GM12878 (cell line): ENCODE data around the gene CEP131. TPM values are rescaled to one million over a fixed set of nuclear protein-coding genes. Genes with fewer than 3 reads are reported as not detected.

Experiments used
- ATAC-seq: fragments of 200-7000 bp; cut with Tn5 transposase; 3 replicates; pipeline ENCODE4 v1.9.1; 2020; ENCODE audit warnings: mild to moderate bottlenecking, moderate library complexity
- BruUV-seq: library from RNA; stranded (reverse); fragments of 400-500 nt; replicated peaks from 2 replicates; lab custom pipeline; 2021; lab: Mats Ljungman, UMichigan
- CTCF ChIA-PET: fragments of 300-600 bp; sonication (Branson Sonifier 250); formaldehyde crosslinking; extraction: SDS; loops from one replicate; lab custom pipeline; 2021; ENCODE audit warnings: inconsistent platforms; lab: Yijun Ruan, JAX
- POLR2A ChIA-PET: fragments of 350-600 bp; formaldehyde crosslinking; extraction: SDS; loops from one replicate; lab custom pipeline; 2021; ENCODE audit warnings: inconsistent platforms; lab: Charles Lee
- RAD21 ChIA-PET: fragments of 300-600 bp; sonication (Branson Sonifier 250); formaldehyde crosslinking; loops from one replicate; lab custom pipeline; 2023; ENCODE audit warnings: antibody characterized with exemption; ENCODE audit not compliant: unreplicated experiment; lab: Charles Lee
- SMC1A ChIA-PET: fragments of 300-600 bp; sonication (Branson Sonifier 250); formaldehyde crosslinking; loops from one replicate; lab custom pipeline; 2023; ENCODE audit not compliant: unreplicated experiment, uncharacterized antibody; lab: Charles Lee
- DNase-seq: peaks from one replicate; pipeline ENCODE4 v3.0.0-alpha.2; 2011; ENCODE audit warnings: low read depth, low spot score
- FAIRE-seq: peaks from 3 replicates; lab custom pipeline; 2011; peaks lifted over from hg19 to GRCh38; lab: Jason Lieb, UNC
- H2AFZ ChIP-seq: 2 replicates; pipeline ENCODE4 v1.6.0; 2011; ENCODE audit warnings: low read depth, low read length, control low read depth; ENCODE audit not compliant: control insufficient read depth
- H3K27ac ChIP-seq: 2 replicates; pipeline ENCODE4 v1.5.1; 2011; ENCODE audit warnings: control low read depth; ENCODE audit not compliant: control insufficient read depth, insufficient read depth
- H3K27me3 ChIP-seq, 2 experiments: replicated peaks in 1 of 2; 2 replicates each; pipeline versions ENCODE4 v1.6.0 to v1.6.1; 2011; ENCODE audit warnings: low read length in 1 of 2; ENCODE audit not compliant: control insufficient read depth in 2 of 2, insufficient read depth in 2 of 2
- H3K36me3 ChIP-seq, 2 experiments: 2 replicates each; pipeline ENCODE4 v1.5.1; 2011; ENCODE audit warnings: low read length in 1 of 2; ENCODE audit not compliant: control insufficient read depth in 2 of 2, insufficient read depth in 2 of 2
- H3K4me1 ChIP-seq: 2 replicates; pipeline ENCODE4 v1.6.1; 2011; ENCODE audit warnings: mild to moderate bottlenecking, low read length, moderate library complexity, mixed read lengths; ENCODE audit not compliant: control insufficient read depth, insufficient read depth
- H3K4me2 ChIP-seq: 2 replicates; pipeline ENCODE4 v1.6.0; 2011; ENCODE audit warnings: control low read depth; ENCODE audit not compliant: control insufficient read depth, insufficient read depth
- H3K4me3 ChIP-seq: fragments of 200-600 bp; sonication (generic); 2 replicates; pipeline ENCODE4 v1.5.1; 2016
- H3K79me2 ChIP-seq: 2 replicates; pipeline ENCODE4 v1.6.0; 2011; ENCODE audit warnings: low read length; ENCODE audit not compliant: control insufficient read depth, insufficient read depth
- H3K9ac ChIP-seq: 2 replicates; pipeline ENCODE4 v1.8.0; 2011; ENCODE audit warnings: low read length, control low read depth, mixed read lengths; ENCODE audit not compliant: control insufficient read depth, insufficient read depth
- H3K9me3 ChIP-seq: replicated peaks from 3 replicates; pipeline ENCODE4 v1.5.1; 2011; ENCODE audit warnings: mild to moderate bottlenecking, low read length; ENCODE audit not compliant: control insufficient read depth, insufficient read depth
- H4K20me1 ChIP-seq: 2 replicates; pipeline ENCODE4 v1.6.0; 2011; ENCODE audit not compliant: control insufficient read depth, insufficient read depth
- BACH1 ChIP-seq: fragments of 450-650 bp; IDR thresholded peaks from 2 replicates; pipeline ENCODE4 v1.6.1; 2017; ENCODE audit warnings: mild to moderate bottlenecking, borderline replicate concordance
- CBX3 ChIP-seq: fragments of 200-600 bp; sonication (generic); IDR thresholded peaks from 2 replicates; pipeline ENCODE4 v1.6.1; 2016; ENCODE audit warnings: low read depth, borderline replicate concordance
- CHD4 ChIP-seq: fragments of 200-600 bp; sonication (generic); IDR thresholded peaks from 2 replicates; pipeline ENCODE4 v1.6.1; 2016; ENCODE audit warnings: mild to moderate bottlenecking
- CREB1 ChIP-seq: IDR thresholded peaks from 2 replicates; pipeline ENCODE4 v1.6.1; 2012; ENCODE audit warnings: low read depth, mild to moderate bottlenecking, inconsistent platforms
- E2F4 ChIP-seq: IDR thresholded peaks from 2 replicates; pipeline ENCODE4 v1.6.1; 2012; ENCODE audit warnings: low read depth, low read length, improper control_type of control experiment
- FOXK2 ChIP-seq: fragments of 450-650 bp; IDR thresholded peaks from 2 replicates; pipeline ENCODE4 v1.6.1; 2017; ENCODE audit warnings: mild to moderate bottlenecking, moderate library complexity
- MTA2 ChIP-seq: fragments of 450-650 bp; IDR thresholded peaks from 2 replicates; pipeline ENCODE4 v1.6.1; 2016; ENCODE audit warnings: low read depth, mild to moderate bottlenecking, moderate library complexity
- NR2C2 ChIP-seq: IDR thresholded peaks from 2 replicates; pipeline ENCODE4 v1.6.1; 2011; ENCODE audit warnings: borderline replicate concordance, low read depth; ENCODE audit not compliant: control insufficient read depth, insufficient read length
- RAD51 ChIP-seq: fragments of 450-650 bp; IDR thresholded peaks from 2 replicates; pipeline ENCODE4 v1.6.1; 2016; ENCODE audit warnings: moderate library complexity, mild to moderate bottlenecking, inconsistent platforms
- SIN3A ChIP-seq: IDR thresholded peaks from 2 replicates; pipeline ENCODE4 v1.6.1; 2012; ENCODE audit warnings: low read depth, low read length, improper control_type of control experiment
- SMAD1 ChIP-seq: fragments of 450-650 bp; IDR thresholded peaks from 2 replicates; pipeline ENCODE4 v1.6.1; 2018; ENCODE audit warnings: mild to moderate bottlenecking, low read depth; ENCODE audit not compliant: partially characterized antibody
- SP1 ChIP-seq: IDR thresholded peaks from one replicate; pipeline ENCODE4 v1.6.1; 2011; ENCODE audit warnings: low read depth, low read length
- SREBF1 ChIP-seq: IDR thresholded peaks from 2 replicates; pipeline ENCODE4 v1.6.1; 2012; ENCODE audit warnings: mild to moderate bottlenecking, low read length
- STAT3 ChIP-seq: IDR thresholded peaks from 2 replicates; pipeline ENCODE4 v1.6.1; 2011; ENCODE audit warnings: low read depth, low read length, improper control_type of control experiment
- TBL1XR1 ChIP-seq: IDR thresholded peaks from 2 replicates; pipeline ENCODE4 v1.6.1; 2012; ENCODE audit warnings: low read depth, low read length, improper control_type of control experiment
- TCF3 ChIP-seq: IDR thresholded peaks from 2 replicates; pipeline ENCODE4 v1.6.1; 2012; ENCODE audit warnings: low read depth, mild to moderate bottlenecking, low read length, borderline replicate concordance; ENCODE audit not compliant: insufficient read depth
- WGBS: methylation state at CpG from one replicate; pipeline ENCODE4 v1.1.6; 2016; ENCODE audit warnings: low lambda C conversion rate; ENCODE audit not compliant: insufficient replicate concordance, insufficient coverage; ENCODE audit errors: missing lambda C conversion rate; 5-methylcytosine and 5-hydroxymethylcytosine counted together
- in situ Hi-C: fragments of 300-500 bp; cut with MboI; formaldehyde crosslinking; loops from 9 replicates; pipeline ENCODE4 v1.14.3; 2018; ENCODE audit warnings: mixed read lengths
- intact Hi-C: fragments of 100-400 bp; cut with micrococcal nuclease; formaldehyde crosslinking; loops from one replicate; pipeline ENCODE4 v1.14.2; 2022; ENCODE audit not compliant: unreplicated experiment
- polyA plus RNA-seq, 11 experiments: library from polyadenylated mRNA; depleted of rRNA in 4 of 11; unstranded in 6 of 11; stranded (reverse) in 5 of 11; fragments of >200 nt; fragmentation: Nextera tagmentation in 4 of 11; fragmentation: Illumina TruSeq in 1 of 11; extraction: Ambion mirVana in 4 of 11; extraction: Trizol in 1 of 11; gene quantifications; 1 replicate in 1 of 11; 2 replicates in 10 of 11; pipeline versions ENCODE4 v1.2.1 to v1.2.3, GENCODE V29; 2011 to 2016; ENCODE audit warnings: inconsistent platforms in 2 of 11, missing spikeins in 2 of 11, low read depth in 1 of 11
- total RNA-seq, 4 experiments: library from RNA; depleted of rRNA in 3 of 4; stranded (reverse); fragments of >200 nt in 3 of 4; fragmentation: Illumina TruSeq in 1 of 4; extraction: Trizol in 1 of 4; gene quantifications; 2 replicates each; pipeline versions ENCODE4 v1.2.1 to v1.2.3, GENCODE V29; 2013 to 2021
- TF ChIP-seq, protein P1 (sequence below): fragments of 450-650 bp; formaldehyde crosslinking; IDR thresholded peaks from 2 replicates; pipeline ENCODE4 v1.5.0; 2022; ENCODE audit warnings: mild to moderate bottlenecking, missing genetic modification characterization
- TF ChIP-seq, protein P2 (sequence below): fragments of 450-650 bp; IDR thresholded peaks from 2 replicates; pipeline ENCODE4 v1.6.1; 2017; ENCODE audit warnings: low read depth, mild to moderate bottlenecking, moderate library complexity
- TF ChIP-seq, protein P3 (sequence below): IDR thresholded peaks from 2 replicates; pipeline ENCODE4 v1.6.1; 2011; ENCODE audit warnings: low read depth, low read length, improper control_type of control experiment, borderline replicate concordance

Gene CEP131
- total and polyA plus RNA-seq, 10 of the 15 experiments (the other 5 are each of a cell fraction or from before 2014, with no cell fraction given), result 0.05 to 17.3 (median 6.7) TPM

DNA sequence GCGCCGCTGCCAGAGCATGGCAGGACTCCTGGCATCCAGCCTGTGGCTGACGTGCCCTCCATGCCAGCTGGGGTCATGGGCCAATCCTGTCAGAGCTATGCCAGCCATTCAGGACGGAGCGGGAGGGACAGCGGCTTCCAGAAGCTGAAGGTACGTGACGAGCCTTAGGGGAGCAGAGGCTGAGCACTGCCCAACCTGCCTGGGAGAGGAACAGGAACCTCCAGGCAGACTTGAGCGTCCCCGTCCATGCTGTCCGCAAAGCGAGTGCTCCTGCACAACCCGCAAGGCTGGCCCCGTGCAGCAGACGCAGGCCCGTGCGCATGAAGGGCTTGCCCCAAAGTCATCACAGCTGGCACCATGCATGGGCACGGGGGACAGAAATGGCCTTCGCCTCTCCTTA lies 37.9 kb upstream of the CEP131 start (continued):
- TF ChIP-seq, protein P1, sequence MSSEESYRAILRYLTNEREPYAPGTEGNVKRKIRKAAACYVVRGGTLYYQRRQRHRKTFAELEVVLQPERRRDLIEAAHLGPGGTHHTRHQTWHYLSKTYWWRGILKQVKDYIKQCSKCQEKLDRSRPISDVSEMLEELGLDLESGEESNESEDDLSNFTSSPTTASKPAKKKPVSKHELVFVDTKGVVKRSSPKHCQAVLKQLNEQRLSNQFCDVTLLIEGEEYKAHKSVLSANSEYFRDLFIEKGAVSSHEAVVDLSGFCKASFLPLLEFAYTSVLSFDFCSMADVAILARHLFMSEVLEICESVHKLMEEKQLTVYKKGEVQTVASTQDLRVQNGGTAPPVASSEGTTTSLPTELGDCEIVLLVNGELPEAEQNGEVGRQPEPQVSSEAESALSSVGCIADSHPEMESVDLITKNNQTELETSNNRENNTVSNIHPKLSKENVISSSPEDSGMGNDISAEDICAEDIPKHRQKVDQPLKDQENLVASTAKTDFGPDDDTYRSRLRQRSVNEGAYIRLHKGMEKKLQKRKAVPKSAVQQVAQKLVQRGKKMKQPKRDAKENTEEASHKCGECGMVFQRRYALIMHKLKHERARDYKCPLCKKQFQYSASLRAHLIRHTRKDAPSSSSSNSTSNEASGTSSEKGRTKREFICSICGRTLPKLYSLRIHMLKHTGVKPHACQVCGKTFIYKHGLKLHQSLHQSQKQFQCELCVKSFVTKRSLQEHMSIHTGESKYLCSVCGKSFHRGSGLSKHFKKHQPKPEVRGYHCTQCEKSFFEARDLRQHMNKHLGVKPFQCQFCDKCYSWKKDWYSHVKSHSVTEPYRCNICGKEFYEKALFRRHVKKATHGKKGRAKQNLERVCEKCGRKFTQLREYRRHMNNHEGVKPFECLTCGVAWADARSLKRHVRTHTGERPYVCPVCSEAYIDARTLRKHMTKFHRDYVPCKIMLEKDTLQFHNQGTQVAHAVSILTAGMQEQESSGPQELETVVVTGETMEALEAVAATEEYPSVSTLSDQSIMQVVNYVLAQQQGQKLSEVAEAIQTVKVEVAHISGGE (CRISPR knock-in tag), result no peak
- TF ChIP-seq CHD4 (no peak), STAT3 (no peak)

GRCh38 chr17:81260171-81260570 lies 37.4 kb upstream of the CEP131 start:
- CTCF ChIA-PET, result no interaction called here
- POLR2A ChIA-PET, result no interaction called here
- TF ChIP-seq CBX3, result no peak
- no peak for TF ChIP-seq CREB1
- no peak for TF ChIP-seq SP1
- TF ChIP-seq E2F4, result no peak
- TF ChIP-seq RAD51, result no peak
- no peak for TF ChIP-seq BACH1
- TF ChIP-seq TBL1XR1, result no peak
- TF ChIP-seq MTA2, result no peak
- TF ChIP-seq, protein P2, sequence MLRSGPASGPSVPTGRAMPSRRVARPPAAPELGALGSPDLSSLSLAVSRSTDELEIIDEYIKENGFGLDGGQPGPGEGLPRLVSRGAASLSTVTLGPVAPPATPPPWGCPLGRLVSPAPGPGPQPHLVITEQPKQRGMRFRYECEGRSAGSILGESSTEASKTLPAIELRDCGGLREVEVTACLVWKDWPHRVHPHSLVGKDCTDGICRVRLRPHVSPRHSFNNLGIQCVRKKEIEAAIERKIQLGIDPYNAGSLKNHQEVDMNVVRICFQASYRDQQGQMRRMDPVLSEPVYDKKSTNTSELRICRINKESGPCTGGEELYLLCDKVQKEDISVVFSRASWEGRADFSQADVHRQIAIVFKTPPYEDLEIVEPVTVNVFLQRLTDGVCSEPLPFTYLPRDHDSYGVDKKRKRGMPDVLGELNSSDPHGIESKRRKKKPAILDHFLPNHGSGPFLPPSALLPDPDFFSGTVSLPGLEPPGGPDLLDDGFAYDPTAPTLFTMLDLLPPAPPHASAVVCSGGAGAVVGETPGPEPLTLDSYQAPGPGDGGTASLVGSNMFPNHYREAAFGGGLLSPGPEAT, result no peak
- no peak for TF ChIP-seq FOXK2
- TF ChIP-seq TCF3, result no peak
- no peak for TF ChIP-seq SMAD1
- TF ChIP-seq NR2C2, result no peak
- TF ChIP-seq SIN3A, result no peak
- no peak for TF ChIP-seq SREBF1
- TF ChIP-seq, protein P3, sequence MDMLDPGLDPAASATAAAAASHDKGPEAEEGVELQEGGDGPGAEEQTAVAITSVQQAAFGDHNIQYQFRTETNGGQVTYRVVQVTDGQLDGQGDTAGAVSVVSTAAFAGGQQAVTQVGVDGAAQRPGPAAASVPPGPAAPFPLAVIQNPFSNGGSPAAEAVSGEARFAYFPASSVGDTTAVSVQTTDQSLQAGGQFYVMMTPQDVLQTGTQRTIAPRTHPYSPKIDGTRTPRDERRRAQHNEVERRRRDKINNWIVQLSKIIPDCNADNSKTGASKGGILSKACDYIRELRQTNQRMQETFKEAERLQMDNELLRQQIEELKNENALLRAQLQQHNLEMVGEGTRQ, result no peak

More at GRCh38 chr17:81260171-81260570, 37.4 kb upstream of the CEP131 start:
- ChIA-PET RAD21 (no interaction called here), SMC1A (no interaction called here)
- Histone ChIP-seq H3K9ac (no peak overlapping the region), H3K36me3 (peaks cover 9 to 23% of the 10 kb centered on the region in 2 experiments; a peak in 3 of 4 replicates), H4K20me1 (no peaks in the 10 kb centered on the region), H3K4me2 (no peak overlapping the region), H3K9me3 (no peaks in the 10 kb centered on the region), H3K27ac (no peak overlapping the region), H3K4me1 (no peaks in the 10 kb centered on the region), H3K4me3 (no peak overlapping the region), H3K27me3 (no peaks in the 10 kb centered on the region), H3K79me2 (no peaks in the 10 kb centered on the region), H2AFZ (no peak overlapping the region)
- intact Hi-C loops (no loop called here), in situ Hi-C loops (no loop called here)
- FAIRE-seq (no peak), DNase-seq (no peak), ATAC-seq (no peak)
- no TSS peak for BruUV-seq
- WGBS, result 85% methylated on average over 17 of the region's 17 CpGs
